Activated CD4-positive, CD25-positive, alpha-beta regulatory T cell treated with anti-CD3 and anti-CD28 coated beads, Interleukin-2, amount 50 U/mL, for 16 hours (primary cell): ENCODE results near the gene REP15.
"Not testable (repeated sequence)": the region's sequence is repeated elsewhere in the genome, so short reads cannot be mapped to it uniquely, and the experiment has no call there.

Experiments used
- DNase-seq: peaks from one replicate; pipeline ENCODE4 v3.0.0-alpha.2; 2020; ENCODE audit warnings: low read depth, low spot score

Gene REP15, protein sequence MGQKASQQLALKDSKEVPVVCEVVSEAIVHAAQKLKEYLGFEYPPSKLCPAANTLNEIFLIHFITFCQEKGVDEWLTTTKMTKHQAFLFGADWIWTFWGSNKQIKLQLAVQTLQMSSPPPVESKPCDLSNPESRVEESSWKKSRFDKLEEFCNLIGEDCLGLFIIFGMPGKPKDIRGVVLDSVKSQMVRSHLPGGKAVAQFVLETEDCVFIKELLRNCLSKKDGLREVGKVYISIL

DNA sequence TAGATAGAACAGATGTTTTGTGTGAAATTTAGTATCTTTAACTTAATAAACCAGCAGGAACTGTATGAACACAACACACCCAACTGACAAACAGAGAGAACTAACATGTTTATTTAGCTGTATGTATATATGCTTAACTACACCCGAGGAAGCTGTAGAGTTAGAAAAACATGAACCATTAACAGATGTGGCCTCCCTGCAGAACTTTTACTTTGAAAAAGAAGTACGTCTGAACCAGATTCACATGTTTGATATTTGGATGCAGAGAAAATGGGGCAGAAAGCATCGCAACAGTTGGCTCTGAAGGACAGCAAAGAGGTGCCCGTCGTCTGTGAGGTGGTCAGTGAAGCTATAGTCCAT, at the start of gene REP15:
Gene REP15 (plus strand): TSS at position 155 of the 360 bp plus-strand sequence. CDS start 116 bp downstream, at position 271.
- no peak for DNase-seq

DNA sequence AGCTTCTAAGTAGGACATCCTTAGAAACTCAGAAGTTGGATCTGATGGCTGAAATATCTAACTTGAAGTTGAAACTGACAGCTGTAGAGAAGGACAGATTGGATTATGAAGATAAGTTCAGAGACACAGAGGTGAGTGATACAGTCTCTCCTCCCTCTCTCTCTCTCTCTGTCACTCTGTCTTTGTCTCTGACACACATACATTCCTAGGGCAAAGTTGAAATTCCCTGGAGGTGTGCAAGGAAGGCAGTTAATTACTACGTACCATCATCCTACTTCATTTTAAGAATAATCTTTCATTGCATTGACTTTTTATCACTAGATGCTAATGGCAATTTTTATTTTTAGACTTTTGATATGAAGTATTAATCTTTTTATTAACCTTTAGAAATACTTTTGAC, 46.2 kb upstream of the REP15 start:
- DNase-seq: no peak

DNA sequence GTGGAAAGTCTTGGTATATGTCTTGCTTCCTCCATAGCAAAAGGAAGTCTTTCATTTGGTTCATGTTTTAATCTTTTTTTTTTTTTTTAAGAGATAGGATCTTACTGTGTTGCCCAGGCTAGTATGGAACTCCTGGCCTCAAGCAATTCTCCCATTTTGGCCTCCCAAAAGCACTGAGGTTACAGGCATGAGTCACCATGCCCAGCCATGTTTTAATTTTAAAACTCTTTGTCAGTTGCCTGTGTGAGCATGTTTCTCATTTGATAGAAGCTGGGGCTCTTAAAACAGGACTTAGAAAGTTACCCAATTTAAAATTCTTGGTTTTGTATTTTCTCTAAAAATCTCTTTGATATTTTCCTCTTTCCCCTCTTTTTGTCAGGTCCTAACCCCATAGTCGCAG, 45.0 kb upstream of the REP15 start:
- no peak for DNase-seq

DNA sequence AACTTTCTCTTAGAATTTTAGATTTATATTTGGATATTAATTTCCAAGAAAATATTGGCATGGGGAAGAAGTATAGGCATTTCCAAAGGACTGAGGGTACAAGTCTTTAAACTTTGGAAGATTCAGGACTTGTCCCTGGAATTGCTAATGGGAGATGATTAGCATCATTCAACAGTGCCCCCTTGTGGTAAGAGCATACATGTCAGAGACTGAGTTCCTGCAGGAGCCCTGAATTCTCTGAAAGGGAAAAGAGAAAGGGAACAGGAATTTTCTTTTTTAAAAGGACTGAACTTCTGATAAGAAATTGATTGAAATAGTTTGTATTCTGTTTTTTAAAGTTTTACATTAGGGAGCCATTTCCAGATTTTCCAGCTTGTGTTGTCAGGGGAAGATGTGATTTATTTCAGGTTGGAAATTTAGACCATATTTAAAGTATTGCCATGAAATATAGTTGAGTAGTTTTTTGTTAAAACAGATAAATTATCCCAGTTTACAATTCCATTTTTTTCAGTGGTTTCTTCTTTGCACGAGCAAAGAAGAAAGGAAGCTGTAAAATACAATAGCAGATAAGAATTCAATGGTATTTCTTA, 44.0 kb upstream of the REP15 start:
- no peak for DNase-seq

DNA sequence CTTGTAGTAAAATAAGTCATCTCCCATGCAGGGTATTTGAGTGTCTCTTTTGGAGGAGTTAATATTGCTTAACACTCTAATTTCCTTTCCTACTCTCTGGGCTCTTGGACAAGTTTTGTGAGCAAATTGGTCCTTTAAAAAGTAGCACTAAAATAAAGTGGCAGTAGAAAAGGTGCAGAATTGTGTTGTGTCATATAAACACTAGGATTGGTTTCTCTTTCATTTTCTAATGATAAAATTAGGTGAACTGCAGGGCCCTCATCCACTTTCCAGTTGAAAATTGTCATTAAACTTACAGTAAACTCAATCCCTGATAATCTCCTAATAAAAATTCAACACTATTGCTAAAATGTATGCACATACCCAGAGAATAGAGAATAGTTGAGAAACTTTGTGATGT, 42.6 kb upstream of the REP15 start:
- DNase-seq: no peak

DNA sequence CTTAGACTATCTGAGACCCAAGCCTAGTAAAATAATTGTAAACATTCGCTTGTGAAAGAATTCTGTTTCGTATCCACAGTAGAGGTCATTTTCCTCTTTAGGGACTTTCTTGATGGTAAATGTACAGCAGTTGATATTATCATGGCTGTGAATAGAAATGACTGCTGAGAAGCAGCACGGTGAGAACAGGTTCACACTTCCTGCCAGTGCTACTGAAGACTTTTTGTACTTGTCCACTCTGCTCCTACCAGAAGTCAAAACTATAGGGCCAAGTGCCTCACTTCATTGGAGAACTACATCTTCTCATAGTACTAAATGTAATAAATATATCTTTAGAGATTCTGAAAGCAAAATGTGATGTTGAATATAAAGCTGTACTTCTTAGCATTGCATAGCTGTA, 40.8 kb upstream of the REP15 start:
- DNase-seq: not testable (repeated sequence)

DNA sequence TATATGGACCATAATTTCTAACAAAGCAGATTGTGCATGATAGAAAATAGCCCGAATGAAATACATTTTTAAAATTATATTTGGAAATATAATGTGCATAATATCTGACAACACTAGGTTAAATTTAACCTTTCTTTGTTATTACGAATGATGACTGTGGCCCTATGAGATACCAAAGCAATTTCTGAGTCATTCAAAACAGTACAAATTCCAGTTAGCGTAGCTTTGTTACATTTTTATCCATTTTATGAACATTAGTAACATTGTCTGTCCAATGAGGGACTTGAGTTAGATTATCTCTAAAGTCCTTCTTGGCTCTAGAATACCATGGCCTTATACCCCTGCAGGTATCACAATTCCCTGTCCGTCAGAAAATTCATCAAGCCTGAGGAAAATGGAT, 39.0 kb upstream of the REP15 start:
- DNase-seq: no peak

DNA sequence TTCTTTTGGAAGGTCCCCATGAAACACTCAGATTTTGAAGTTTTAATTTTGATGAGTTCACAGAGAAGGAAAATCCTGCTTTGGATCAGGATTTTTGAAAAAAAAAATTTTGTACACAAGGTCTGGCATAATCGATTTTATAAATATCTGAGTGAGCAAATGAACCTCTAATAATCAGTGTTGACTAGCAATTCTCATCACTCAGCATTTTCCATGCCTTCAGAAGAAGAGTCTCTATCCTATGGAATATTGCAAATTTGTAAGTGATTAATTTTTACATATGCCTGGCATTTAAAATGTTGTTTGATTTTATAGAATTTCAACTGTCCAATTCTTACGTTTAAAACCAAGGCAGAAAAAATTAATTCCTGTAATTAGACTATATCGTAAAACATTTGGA, 30.5 kb upstream of the REP15 start:
- DNase-seq: no peak

DNA sequence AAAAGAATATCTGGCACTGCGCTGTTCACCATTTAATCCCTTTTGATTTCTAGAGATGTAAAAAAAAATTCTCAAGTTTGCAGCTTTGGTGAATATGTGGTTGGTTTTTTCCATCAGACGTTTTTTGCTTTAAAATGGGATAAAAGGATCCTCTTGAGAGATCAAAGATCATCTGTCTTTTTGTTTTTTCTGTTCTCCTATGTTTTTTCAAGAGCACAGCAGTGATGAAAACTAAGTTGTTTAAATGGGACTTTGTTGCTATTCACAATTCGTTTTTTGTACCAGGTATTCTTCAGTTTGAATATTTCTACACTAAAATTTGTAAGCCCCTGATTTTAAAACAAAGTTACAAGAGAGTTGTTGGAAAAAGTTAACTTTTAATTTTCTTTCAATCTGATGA, 29.7 kb upstream of the REP15 start:
- DNase-seq: no peak

DNA sequence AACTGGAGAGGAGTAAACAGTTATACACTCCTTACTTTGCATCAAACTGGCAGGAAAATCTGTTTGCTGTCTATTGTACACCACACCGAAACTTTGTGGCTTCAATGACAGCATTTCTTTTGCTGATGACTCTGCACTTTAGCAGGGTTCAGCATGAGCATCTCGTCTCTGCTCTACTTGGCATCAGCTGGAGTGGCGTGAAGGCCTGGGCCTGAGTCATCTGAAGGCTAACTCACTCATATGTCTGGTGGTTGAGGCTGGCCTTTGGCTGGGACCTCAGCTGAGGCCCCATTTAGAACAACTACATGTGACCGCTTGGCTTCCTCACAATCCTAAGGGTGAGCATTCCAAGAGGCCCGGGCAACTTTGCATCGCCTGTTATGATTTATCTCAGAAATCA, 28.7 kb upstream of the REP15 start:
- DNase-seq: no peak

DNA sequence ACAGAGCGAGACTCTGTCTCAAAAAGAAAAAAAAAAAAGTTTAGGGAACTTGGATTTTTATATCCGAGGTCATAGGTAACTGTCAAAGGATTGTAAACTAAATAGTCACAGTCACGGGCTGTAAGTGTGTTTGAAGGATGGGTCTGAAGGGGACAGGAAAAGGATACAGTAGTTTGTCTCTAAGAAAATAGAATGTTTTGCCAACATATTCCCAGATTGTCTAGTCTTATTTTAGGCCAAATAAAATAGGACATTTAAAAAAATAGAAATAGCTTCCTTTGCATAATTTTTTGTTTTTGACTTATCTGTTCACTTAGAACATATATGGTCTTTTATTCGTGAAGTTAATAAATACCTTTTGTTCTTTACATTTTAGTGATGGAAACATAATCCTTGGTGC, 24.2 kb upstream of the REP15 start:
- no peak for DNase-seq

DNA sequence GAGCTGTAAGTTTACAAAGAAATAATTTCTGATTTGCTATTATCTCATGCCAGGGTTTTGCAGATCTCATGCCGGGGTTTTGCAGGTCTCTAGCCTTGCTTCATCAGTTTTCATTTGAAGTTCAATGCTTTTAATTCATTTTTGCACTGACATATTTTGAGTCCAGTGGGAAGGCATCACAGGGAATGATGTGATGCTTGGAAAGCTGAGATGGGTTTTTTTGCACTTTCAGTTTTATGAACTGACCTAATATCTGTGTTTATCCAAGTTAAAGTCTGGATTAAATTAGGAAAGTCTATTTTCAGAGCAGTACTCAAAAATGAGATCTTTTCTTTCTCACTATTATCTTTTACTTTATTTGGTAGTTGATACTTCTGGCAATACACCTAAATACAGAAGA, 23.6 kb upstream of the REP15 start:
- no peak for DNase-seq

DNA sequence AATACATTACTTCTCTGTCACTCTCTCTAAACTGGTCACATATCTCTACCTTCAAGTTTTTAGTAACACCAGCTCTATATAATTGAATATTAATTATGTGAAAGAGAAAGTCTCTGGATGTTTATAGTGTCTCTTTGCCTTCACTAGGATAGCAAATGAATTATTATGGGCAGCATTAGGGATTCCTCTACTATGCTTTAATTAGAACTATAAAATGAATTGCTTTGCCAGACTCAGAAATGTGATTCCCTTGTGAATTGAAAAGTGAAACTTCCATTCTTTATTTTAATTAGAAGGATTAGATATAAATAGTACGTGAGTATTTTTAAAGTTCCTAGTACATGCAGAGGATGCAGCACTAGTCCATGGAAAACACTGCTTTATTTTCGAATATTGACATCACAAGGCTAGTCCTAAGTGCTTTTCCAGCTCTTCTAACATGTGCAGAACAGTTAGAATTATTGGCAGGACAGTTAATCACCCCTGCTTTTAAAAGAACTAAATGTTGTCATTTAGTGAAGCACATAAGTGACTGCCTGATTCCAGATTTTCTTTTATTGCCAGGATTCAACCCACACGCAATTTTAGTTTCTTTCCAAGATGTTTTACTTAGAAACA, 23.0 kb upstream of the REP15 start:
- DNase-seq: no peak

DNA sequence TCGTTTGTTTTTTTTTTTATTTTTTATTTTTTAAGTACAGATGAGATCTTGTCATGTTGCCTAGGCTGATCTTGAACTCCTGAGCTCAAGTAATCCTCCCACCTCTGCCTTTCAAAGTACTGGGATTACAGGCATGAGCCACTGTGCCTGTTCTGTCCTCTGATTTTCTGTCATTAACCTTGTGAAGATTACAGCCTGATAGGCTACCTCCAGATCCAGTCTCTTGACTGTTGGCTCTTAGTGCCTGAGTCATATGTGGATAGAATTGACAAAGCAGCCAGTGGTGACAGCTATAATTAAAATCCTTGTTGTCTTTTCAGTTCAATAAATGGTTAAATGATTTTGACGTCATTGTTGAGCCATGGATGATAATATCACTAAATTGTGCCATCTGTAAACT, 21.3 kb upstream of the REP15 start:
- DNase-seq: no peak

DNA sequence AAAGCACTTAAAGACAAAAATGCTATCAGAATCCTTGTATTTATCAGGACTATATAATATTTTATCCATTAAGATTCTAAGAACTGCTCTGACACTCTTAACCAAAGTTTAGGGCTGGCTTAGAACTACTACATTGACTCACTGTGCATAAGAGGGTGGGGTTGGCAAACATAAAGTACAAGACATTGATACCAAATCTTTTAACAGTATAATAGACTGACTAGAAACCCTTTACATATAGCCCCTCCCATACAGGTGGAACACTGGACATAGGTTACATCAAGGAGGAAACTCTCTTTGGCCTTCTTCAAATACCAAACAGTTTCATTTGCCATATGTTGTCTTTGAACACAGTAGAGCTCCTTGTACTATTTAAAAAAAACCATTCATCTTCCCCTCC, 15.6 kb upstream of the REP15 start:
- no peak for DNase-seq

DNA sequence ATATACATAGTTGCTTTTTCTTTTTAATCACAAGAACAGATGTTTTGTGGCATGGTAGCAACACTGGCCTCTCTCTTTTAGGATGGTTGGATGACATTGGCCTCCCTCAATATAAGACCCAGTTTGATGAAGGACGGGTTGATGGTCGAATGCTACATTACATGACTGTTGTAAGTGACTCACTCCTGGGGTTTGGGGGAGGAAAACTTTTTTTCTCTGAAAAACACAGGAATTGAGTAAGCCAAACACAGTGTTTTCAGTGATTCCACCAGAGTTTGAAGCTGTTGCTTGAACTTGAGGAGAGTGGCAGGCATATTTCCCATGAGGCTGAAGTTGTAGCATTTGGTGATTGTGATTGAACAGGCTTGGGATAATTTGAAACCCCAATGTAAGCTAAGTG, 13.7 kb upstream of the REP15 start:
- DNase-seq: no peak

DNA sequence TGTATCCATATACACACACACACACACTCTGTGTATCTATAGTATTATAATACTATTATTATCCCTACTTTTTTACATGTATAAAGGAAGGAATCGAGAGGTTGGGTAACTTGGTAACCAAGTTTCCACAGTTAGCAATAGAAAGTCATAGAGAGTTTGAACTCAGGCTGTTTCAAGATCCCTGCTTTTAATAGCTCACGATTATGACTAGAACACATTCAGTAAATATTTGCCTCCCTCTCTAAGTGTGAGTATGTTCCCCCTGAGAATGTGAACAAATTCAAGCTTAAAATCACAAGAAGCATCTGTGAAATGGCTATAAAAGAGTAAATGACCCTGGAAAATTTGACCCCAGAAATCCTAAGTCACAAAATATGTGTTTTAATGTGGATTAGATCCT, 11.0 kb upstream of the REP15 start:
- DNase-seq: no peak

DNA sequence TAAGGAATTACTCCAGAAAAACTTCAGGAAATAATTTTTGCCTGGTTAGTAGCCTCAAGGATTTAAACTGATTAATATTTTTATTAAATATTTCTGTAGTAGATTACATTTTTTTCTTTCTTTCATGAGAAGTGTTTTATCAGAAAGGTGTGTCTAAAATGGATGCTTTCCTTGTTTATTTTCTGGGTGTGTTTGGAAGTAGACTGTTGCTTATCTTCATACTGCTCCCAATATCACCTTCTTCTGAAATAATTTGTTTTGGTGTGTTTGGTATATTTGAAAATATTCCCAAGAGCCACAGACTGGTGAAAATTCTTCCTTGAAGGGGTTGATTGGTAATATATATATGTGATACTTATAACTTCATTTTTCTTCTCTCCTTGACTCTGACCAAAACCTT, 10.1 kb upstream of the REP15 start:
- DNase-seq: no peak

DNA sequence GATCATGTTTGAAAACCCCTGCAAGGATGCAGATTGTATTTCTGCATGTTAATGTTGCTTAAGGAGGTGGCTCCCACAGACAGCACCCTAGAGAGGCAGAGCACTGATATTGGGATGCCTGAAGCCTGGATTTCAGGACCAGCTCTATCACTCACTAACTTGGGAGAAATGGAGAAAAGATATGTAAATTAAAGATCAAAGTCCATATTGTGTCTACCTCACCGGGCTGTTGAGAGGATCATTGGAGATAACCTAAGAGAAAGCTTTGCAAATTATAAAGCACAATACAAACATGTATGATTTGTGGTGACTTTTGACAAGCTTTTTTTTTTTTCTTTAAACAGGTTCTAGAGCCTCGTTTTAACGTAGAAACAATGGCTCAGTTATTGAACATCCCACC, 7.6 kb upstream of the REP15 start:
- DNase-seq: no peak

DNA sequence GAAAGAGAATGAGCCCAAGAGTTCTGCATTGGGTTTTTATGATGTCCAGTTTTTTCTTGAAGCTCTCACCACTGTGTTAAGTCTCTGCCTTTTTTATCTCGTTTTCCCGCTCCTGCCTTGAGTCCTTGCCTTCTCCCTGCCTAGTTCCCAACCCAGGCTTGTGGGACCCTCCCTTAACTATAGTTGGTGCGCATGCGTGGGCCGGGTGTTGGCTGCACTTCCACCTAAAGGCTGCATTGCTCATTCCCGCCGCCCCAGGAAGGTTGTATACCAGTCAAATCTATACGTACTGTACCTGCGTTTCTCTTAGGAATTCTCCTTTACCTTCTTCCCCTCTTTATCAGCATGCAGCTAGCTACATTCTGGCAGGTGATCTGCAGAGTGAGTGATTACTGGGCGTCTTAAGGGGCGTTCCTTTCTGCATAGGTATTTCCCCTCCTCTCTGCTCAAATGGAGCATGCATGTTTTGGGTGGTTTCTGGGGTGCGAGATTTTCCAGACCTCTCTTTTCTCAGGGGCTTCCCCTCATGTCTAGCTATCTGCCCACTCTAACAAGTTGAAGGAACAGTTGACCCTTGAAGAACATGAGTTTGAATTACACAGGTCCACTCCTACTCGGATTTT, 6.6 kb upstream of the REP15 start:
- no peak for DNase-seq

DNA sequence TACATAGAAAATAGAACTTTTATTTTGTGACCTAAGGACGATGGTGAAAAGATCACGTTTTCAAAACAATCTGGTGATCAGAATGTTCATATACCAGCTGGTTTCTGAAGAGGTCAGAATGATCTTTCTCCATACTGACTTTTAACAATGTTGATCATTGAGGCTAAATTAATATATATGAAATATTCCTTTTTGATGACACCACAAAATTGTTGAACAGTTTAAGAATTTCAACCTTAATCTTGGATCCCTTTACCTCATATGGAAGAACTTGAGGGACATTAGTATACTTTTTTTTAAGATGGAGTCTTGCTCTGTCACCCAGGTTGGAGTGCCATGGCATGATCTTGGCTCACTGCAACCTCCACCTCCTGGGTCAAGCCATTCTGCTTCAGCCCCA, 2.8 kb upstream of the REP15 start:
- DNase-seq: no peak

DNA sequence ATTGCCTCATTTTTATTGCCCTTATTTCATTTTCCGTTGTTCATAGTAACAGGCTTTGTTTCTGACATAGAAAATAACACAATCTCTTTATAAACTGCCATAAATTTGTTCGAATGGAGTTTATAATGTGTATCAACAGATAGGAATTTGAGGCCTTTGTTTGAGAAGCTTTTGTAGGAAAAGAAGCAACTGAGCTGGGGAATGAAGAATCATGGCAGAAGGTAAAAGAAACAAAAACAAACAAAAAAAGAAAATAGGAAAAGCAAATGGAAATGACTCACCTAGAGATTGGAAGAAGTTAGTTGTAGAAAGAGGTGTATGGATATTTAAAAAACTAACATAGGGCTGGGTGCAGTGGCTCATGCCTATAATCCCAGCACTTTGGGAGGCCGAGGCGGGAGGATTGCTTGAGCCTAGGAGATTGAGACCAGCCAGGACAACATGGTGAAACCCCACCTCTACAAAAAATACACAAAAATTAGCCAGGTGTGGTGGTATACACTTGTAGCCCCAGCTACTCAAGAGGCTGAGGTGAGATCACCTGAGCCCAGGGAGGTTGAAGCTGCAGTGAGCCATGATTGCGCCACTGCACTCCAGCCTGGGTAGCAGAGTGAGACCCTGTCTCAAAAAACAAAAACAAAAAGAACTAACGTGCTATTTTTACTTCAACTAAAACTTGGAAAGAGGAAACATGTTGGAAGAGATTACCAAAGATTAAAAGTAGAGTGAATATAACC, 523 bp upstream of the REP15 start:
- DNase-seq: no peak
